GM19043 (cell line): ENCODE measurements around the gene TRAPPC1.

ENCODE experiments used
- ATAC-seq: cut with Tn5 transposase; IDR thresholded peaks from one replicate; pipeline ENCODE4 v1.9.1; 2021; ENCODE audit warnings: low read depth; ENCODE audit not compliant: unreplicated experiment

Gene TRAPPC1

GRCh38 chr17:7909089-7909488 is 22.7 kb downstream of the TRAPPC1 start:
- no peak for ATAC-seq

DNA sequence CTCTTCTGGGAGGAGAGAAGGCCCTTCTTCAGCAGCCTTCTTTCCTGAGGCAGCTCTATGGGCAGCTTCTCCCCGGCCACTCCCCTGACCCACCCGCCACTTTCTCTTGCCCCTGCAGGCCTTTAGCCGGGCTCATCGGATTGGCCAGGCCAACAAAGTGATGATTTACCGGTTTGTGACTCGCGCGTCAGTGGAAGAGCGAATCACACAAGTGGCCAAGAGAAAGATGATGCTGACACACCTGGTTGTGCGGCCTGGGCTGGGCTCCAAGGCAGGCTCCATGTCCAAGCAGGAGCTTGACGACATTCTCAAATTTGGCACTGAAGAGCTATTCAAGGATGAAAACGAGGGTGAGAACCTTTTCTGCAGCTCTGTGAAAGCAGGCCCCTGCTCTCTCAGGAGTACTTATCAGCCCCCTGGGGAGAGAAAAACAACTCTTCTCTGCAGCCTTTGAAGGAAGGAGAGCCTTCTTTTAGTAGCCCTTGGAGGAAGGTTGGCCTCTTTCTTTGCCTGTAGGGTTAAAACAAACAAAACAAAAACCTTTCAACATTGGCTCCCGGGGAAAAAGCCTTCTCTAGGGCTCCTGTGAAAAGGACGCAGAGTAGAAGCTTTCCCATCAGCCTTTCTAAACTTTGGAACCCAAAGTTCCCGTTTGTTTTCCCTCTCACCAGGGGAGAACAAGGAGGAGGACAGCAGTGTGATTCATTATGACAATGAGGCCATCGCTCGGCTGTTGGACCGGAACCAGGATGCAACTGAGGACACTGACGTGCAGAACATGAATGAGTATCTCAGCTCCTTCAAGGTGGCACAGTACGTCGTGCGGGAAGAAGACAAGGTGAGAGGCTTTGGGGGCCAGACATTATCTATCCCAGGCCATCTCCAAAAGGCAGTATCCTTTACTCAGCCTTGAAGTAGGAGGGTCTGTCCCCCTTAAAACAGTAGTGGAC is 28.3 kb downstream of the TRAPPC1 start:
- no peak for ATAC-seq

DNA sequence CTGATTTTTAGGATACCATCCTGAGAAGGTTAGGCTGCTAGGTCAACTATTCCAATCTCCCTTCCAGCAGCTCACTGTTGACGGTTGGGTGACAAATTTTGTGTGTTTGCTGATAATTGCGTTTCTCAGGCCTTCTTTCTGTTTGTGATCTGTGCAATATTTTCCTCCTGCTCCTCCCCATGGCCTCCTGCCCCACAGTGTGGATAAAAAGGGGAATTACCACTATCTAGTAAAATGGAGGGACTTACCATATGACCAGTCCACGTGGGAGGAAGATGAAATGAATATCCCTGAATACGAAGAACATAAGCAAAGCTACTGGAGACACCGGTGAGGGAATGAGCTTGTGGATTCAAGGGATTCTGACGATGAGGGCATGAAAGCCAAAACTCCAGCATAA is 34.0 kb downstream of the TRAPPC1 start:
- ATAC-seq, result no peak

DNA sequence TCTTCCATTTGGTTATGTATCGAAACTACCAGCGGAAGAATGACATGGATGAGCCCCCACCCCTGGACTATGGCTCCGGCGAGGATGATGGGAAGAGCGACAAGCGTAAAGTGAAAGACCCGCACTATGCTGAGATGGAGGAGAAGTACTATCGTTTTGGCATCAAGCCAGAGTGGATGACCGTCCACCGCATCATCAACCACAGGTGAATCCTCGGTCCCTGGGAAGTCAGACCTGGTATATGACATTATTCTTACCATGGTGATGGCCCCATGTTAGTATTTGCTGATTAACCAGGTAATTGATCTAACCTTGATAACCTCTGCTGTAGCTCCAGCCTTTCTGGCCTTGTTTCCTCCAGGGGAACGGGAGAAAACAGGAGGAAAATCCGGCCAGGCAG is 34.7 kb downstream of the TRAPPC1 start:
- ATAC-seq, result no peak

DNA sequence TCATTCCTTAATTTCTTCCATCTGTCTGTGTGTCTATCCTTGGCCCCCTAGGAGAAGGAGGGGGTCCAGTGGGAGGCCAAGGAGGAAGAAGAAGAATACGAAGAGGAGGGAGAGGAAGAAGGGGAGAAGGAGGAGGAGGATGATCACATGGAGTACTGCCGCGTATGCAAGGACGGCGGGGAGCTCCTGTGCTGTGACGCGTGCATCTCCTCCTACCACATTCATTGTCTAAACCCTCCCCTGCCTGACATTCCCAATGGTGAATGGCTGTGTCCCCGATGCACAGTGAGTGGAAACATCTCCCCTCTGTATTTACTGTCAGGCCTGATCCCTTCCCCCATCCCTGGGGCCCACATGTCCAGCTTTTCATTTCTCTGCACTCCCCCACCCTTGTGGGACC is 36.9 kb downstream of the TRAPPC1 start:
- no peak for ATAC-seq

GRCh38 chr17:7894226-7894625 is 37.5 kb downstream of the TRAPPC1 start:
- ATAC-seq, result no peak

DNA sequence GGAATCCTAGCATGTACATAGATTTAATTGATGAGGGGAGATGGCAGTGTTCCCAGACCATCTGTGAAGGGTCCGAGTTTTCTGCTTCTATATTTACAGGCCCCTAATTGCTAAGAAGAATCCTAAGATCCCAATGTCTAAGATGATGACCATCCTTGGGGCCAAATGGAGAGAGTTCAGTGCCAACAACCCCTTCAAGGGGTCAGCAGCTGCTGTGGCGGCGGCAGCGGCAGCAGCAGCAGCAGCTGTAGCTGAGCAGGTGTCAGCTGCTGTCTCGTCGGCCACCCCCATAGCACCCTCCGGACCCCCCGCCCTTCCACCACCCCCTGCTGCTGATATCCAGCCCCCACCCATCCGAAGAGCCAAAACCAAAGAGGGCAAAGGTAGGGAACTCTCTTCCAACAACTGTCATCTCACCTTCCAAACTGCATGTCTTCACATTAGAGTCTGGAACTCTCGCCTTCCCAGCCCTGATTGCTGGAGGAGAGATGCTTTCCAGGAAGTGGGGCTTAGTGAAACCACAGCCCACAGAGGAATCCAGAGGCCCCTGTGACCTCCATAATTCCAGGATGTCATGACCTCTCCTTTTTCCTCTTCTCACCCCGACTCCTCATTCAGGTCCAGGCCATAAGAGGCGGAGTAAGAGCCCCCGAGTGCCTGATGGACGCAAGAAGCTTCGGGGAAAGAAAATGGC is 38.4 kb downstream of the TRAPPC1 start:
- no peak for ATAC-seq

- no peak for ATAC-seq
These were observed 42.4 kb downstream of the TRAPPC1 start for GRCh38 chr17:7889166-7889955.

GRCh38 chr17:7888184-7888920 is 43.4 kb downstream of the TRAPPC1 start, which contains the start of gene CHD3:
Gene CHD3, plus strand, starts transcription at chr17:7888789. Its CDS starts 212 bp downstream, at chr17:7889001.
- ATAC-seq, result no peak

DNA sequence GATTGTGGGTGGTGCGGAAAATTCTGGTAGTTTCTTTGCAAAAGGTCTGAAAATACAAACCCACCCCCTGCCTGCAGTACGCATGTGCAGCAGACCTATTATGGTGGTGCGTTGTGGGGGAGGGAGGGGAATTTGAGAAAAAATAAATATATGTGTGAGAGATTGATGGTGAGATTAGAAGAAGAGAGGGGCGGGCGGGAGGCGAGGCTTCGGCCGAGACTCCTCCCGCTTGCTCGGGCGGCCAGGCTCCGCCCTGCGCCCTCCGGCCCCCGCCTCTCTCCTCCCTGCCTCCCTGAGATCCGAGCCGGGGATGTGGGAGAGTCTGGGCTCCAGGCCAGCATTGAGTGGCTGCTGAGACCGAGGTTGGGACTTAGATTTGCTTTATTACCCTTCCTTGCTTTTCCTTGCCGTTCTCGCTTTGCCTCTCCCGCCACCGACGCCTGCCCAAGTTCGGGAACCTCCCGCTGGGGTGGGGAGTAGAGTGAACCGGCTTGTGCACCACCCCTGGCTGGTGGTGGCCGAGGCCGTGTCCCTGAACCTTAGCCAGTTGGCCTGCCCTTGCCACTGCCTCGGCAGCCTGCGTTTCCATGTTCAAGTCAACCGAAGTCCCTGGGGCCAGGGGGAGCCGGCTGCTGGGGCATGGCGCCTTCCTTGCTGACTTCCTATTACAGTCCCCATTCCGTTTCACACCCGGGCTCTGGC is 44.1 kb downstream of the TRAPPC1 start:
- ATAC-seq, result no peak

DNA sequence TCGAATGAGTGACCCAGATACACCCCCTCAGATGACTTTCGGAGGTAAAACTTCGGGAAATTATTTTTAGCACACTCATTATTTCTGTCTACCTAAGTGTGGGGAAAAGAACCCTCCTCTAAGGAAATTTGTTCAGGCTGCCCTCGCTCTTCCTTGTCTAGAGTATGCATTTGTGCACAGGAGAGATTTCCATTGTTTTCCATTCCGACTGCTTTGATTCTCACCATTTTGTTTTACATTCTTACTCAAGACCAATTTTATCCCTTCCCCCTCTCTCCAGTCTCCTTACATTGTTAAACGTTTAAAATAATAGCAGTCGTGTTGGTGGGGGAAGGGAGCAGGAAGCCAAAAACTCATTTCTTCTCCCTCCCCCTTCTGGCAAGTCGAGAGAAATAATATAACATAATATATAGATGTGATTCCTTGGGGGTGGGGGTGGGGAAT is 44.7 kb downstream of the TRAPPC1 start:
- no peak for ATAC-seq

- ATAC-seq, result no peak
These were observed 45.3 kb downstream of the TRAPPC1 start for GRCh38 chr17:7886227-7887037.

DNA sequence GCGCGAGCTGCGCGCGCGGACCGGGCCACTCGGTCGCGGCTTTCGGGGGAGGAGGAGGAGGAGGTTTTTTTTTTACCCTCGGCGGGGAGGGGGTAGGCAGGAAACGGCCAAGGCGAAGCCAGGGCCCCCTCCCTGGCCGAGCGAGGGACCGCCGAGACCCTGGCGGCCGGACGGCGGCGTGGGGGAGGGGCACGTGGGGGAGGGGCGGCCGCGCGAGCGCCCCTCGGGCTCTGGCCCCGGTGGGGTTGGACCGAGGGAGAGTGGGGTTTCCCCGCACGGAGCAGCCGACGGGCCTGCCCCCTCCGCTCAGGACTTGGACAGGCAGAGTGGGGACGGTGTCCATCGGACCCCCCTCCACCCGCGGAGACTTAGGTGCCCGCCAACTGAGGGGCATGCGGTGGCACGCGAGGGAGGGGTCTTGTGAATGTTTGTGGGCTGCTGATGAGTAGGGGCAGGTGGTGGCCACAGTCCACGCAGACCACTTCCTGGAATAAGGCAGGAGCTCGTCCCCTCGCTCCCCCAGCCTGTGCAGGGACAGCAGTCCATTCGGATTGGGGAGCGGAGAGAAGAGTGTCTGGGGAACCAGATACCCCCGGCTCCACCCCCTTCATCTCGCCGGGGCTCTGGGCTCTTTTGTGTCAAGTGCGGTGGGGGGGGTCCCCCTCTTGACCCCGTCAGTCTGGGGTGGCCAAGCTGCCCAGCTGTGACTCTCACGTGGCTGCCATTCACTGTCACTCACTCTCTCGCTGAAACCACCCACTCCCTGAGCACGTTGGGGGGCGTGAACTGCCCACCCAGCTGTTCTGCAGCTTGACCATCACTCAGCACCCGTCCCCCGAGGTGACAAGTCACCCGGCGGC is 46.1 kb downstream of the TRAPPC1 start:
- ATAC-seq, result no peak

GRCh38 chr17:7884581-7885366 is 47.0 kb downstream of the TRAPPC1 start:
- ATAC-seq, result no peak

DNA sequence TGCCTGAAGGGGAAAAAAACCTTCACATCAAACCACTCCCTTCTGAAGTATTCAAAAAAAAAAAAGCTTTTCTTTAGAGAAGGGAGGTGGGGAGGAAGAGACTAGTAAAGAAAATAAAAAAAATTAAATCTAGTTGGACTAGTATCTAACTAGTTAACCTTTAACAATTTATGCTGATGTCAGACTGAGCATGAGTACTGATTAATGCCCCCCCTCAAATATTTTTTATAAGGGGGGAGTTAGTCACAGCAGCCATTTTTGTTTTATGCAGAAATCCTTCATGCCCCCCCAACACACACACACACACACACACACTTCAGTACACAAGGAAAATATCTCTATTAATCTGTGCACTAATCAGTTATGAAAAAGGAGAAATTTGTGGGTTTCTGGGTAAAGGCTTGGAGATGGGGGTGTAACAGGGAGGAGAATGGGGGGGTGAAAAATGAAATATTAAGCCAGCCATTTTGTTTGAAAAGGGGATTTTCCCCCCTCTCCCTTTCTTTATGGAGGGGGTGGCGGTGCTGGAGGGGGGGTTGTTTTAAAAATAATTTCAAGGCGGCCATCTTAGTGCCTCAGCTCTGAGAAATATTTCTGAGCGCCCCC is 47.9 kb downstream of the TRAPPC1 start:
- no peak for ATAC-seq

GRCh38 chr17:7882629-7883028 is 49.1 kb downstream of the TRAPPC1 start:
- no peak for ATAC-seq

GRCh38 chr17:7882068-7882467 is 49.7 kb downstream of the TRAPPC1 start:
- ATAC-seq, result no peak
